K562 (cell line): ENCODE measurements around the gene PEAR1. TPM values are rescaled to one million over a fixed set of nuclear protein-coding genes. Genes with fewer than 3 reads are reported as not detected.

ENCODE experiments used
- BRCA1 ChIP-seq, 2 experiments: fragments of 450-650 bp in 1 of 2; sonication (generic) in 1 of 2; formaldehyde crosslinking in 1 of 2; IDR thresholded peaks; 2 replicates each; pipeline versions ENCODE4 v1.5.0 to v1.6.1; 2017 to 2020; ENCODE audit warnings: mild to moderate bottlenecking in 1 of 2, missing genetic modification reagents in 1 of 2
- CGGBP1 ChIP-seq: fragments of 250-450 bp; sonication (Bioruptor Pico); IDR thresholded peaks from 2 replicates; pipeline ENCODE4 v1.9.0; 2021; ENCODE audit warnings: mild to moderate bottlenecking
- CREM ChIP-seq: IDR thresholded peaks from 2 replicates; pipeline ENCODE4 v1.6.1; 2014; ENCODE audit warnings: antibody characterized with exemption, low read depth
- DDX20 ChIP-seq: fragments of 450-650 bp; IDR thresholded peaks from 2 replicates; pipeline ENCODE4 v1.6.1; 2016; ENCODE audit warnings: missing genetic modification characterization, low read depth, mild to moderate bottlenecking, missing compliant biosample characterization, moderate library complexity
- FOXP4 ChIP-seq: sonication (generic); formaldehyde crosslinking; IDR thresholded peaks from 2 replicates; pipeline ENCODE4 v1.8.0; 2022; ENCODE audit warnings: mild to moderate bottlenecking, missing genetic modification reagents, borderline replicate concordance
- HDAC6 ChIP-seq: IDR thresholded peaks from 2 replicates; pipeline ENCODE4 v1.6.1; 2012; ENCODE audit warnings: low read depth, mild to moderate bottlenecking, control low read depth, inconsistent platforms, low read length, moderate library complexity
- HNRNPH1 ChIP-seq: fragments of 200-400 bp; formaldehyde crosslinking; optimal IDR thresholded peaks from 2 replicates; pipeline ENCODE3; 2017; ENCODE audit warnings: low read depth, mild to moderate bottlenecking, low read length, moderate library complexity
- KLF1 ChIP-seq: fragments of 450-650 bp; IDR thresholded peaks from 2 replicates; pipeline ENCODE4 v1.6.1; 2016; ENCODE audit warnings: missing genetic modification characterization, missing compliant biosample characterization
- L3MBTL2 ChIP-seq: fragments of 450-650 bp; IDR thresholded peaks from 2 replicates; pipeline ENCODE4 v1.6.1; 2016; ENCODE audit warnings: mild to moderate bottlenecking, moderate library complexity
- LEF1 ChIP-seq: fragments of 450-650 bp; IDR thresholded peaks from 2 replicates; pipeline ENCODE4 v1.6.1; 2016; ENCODE audit warnings: mild to moderate bottlenecking
- MCM7 ChIP-seq, 2 experiments: fragments of 450-650 bp; IDR thresholded peaks; 2 replicates each; pipeline ENCODE4 v1.6.1; 2016 to 2018
- MLX ChIP-seq, 2 experiments: fragments of 450-650 bp in 1 of 2; sonication (generic) in 1 of 2; formaldehyde crosslinking; conservative IDR thresholded peaks; 2 replicates each; pipeline versions ENCODE4 v1.4.0 to v1.8.1; 2020 to 2022; ENCODE audit warnings: mild to moderate bottlenecking in 1 of 2, missing genetic modification reagents in 1 of 2
- NELFE ChIP-seq: IDR thresholded peaks from 2 replicates; pipeline ENCODE4 v1.6.1; 2011; ENCODE audit warnings: mild to moderate bottlenecking; ENCODE audit not compliant: insufficient read depth, insufficient read length
- NFIC ChIP-seq: fragments of 450-650 bp; IDR thresholded peaks from 2 replicates; pipeline ENCODE4 v1.6.1; 2017; ENCODE audit warnings: mild to moderate bottlenecking, inconsistent platforms
- NRF1 ChIP-seq, 2 experiments: fragments of 450-650 bp; IDR thresholded peaks in 1 of 2; conservative IDR thresholded peaks in 1 of 2; 2 replicates each; pipeline ENCODE4 v1.6.1; 2014; ENCODE audit warnings: mild to moderate bottlenecking in 2 of 2
- PHB2 ChIP-seq: fragments of 450-650 bp; IDR thresholded peaks from 2 replicates; pipeline ENCODE4 v1.6.1; 2017; ENCODE audit warnings: low read depth
- RBM14 ChIP-seq: fragments of 200-400 bp; formaldehyde crosslinking; IDR thresholded peaks from 2 replicates; pipeline ENCODE4 v1.6.1; 2018; ENCODE audit warnings: low read depth, mild to moderate bottlenecking, low read length, moderate library complexity, borderline replicate concordance; ENCODE audit not compliant: insufficient read depth
- SMAD2 ChIP-seq: fragments of 150-350 bp; IDR thresholded peaks from 2 replicates; pipeline ENCODE4 v1.6.1; 2014; ENCODE audit warnings: low read depth, mild to moderate bottlenecking, low read length
- STAG1 ChIP-seq: sonication (generic); formaldehyde crosslinking; IDR thresholded peaks from 2 replicates; pipeline ENCODE4 v1.5.0; 2020; ENCODE audit warnings: missing genetic modification reagents, borderline replicate concordance
- THRB ChIP-seq: fragments of 450-650 bp; formaldehyde crosslinking; conservative IDR thresholded peaks from 2 replicates; pipeline ENCODE4 v1.4.0; 2022; ENCODE audit warnings: mild to moderate bottlenecking, missing genetic modification characterization
- YY1 ChIP-seq, 3 experiments: IDR thresholded peaks; 2 replicates each; pipeline ENCODE4 v1.6.1; 2011; ENCODE audit warnings: low read length in 2 of 3, mild to moderate bottlenecking in 2 of 3, moderate library complexity in 2 of 3, borderline replicate concordance in 1 of 3, control low read depth in 1 of 3, low read depth in 1 of 3; ENCODE audit not compliant: insufficient read depth in 3 of 3, insufficient replicate concordance in 2 of 3, control insufficient read depth in 1 of 3, insufficient read length in 1 of 3; ENCODE audit errors: extremely low read depth in 1 of 3
- ZNF699 ChIP-seq: fragments of 250-450 bp; sonication (Bioruptor Pico); IDR thresholded peaks from 2 replicates; pipeline ENCODE4 v1.8.0; 2021; ENCODE audit warnings: mild to moderate bottlenecking, moderate library complexity; ENCODE audit not compliant: insufficient replicate concordance
- ZNF764 ChIP-seq: fragments of 250-450 bp; sonication (Bioruptor Pico); IDR thresholded peaks from 2 replicates; pipeline ENCODE4 v1.4.0; 2020; ENCODE audit warnings: low read depth, mild to moderate bottlenecking, moderate library complexity
- polyA plus RNA-seq, 8 experiments: library from polyadenylated mRNA; depleted of rRNA in 4 of 8; stranded (reverse) in 5 of 8; unstranded in 3 of 8; fragments of >200 nt; fragmentation: Nextera tagmentation in 2 of 8; fragmentation: Illumina TruSeq in 1 of 8; extraction: Ambion mirVana in 2 of 8; extraction: Trizol in 1 of 8; gene quantifications; 2 replicates each; pipeline versions ENCODE4 v1.2.1 to v1.2.3, GENCODE V29; 2011 to 2014; ENCODE audit warnings: inconsistent platforms in 1 of 8, missing spikeins in 1 of 8
- total RNA-seq, 7 experiments: library from RNA; depleted of rRNA in 6 of 7; stranded (reverse); fragments of >200 nt in 6 of 7; fragmentation: Illumina TruSeq in 2 of 7; extraction: Trizol in 2 of 7; gene quantifications; 2 replicates each; pipeline versions ENCODE4 v1.2.1 to v1.2.3, GENCODE V29; 2011 to 2021; ENCODE audit warnings: low replicate concordance in 1 of 7

The PEAR1 gene
- total and polyA plus RNA-seq, 9 of the 15 experiments (the other 6 are each of a cell fraction or from before 2014, with no cell fraction given): 0.87 to 13.9 (median 6.1) TPM

GRCh38 chr1:156912861-156913808 is 19.6 kb downstream of the PEAR1 start (continued):
- TF ChIP-seq LEF1: peak; percentile 24; the same call in 1 of the 2 replicates
- no peak for TF ChIP-seq DDX20 (tag)
- peak; percentile 66 for TF ChIP-seq L3MBTL2
- TF ChIP-seq KLF1: 0 out of 2 replicates have a peak, but pooled peaks have one; percentile 14
- no peak for TF ChIP-seq HDAC6
- no peak; a peak in 1 of 4 replicates for TF ChIP-seq NRF1 (conservative IDR thresholded peaks at IDR 0.05 in 1 of 2, IDR thresholded peaks at IDR 0.05 in 1 of 2)
- peak; percentile 34; the same call in 1 of the 2 replicates for TF ChIP-seq ZNF764 (CRISPR knock-in tag)
- TF ChIP-seq ZNF699 (CRISPR knock-in tag): no peak
- peak in 1 of 3 experiments; percentile 43 for TF ChIP-seq YY1 (IDR thresholded peaks at IDR 0.05; ENCODE audit: borderline replicate concordance in 1 of 3, control insufficient read depth in 1 of 3, extremely low read depth in 1 of 3, insufficient read depth in 3 of 3, insufficient read length in 1 of 3, insufficient replicate concordance in 2 of 3, low read depth in 1 of 3, low read length in 2 of 3)
- TF ChIP-seq MLX (CRISPR knock-in tag; conservative IDR thresholded peaks at IDR 0.05): no peak
- peak; percentile 92 for TF ChIP-seq NFIC
- TF ChIP-seq RBM14: no peak
- no peak for TF ChIP-seq PHB2
- TF ChIP-seq HNRNPH1: no peak
- TF ChIP-seq MCM7 (IDR thresholded peaks at IDR 0.05): no peak
- no peak for TF ChIP-seq FOXP4 (CRISPR knock-in tag)
- no peak for TF ChIP-seq CGGBP1 (CRISPR knock-in tag)
- no peak for TF ChIP-seq SMAD2
- no peak for TF ChIP-seq STAG1 (CRISPR knock-in tag)
- TF ChIP-seq BRCA1 (IDR thresholded peaks at IDR 0.05): no peak
- no peak for TF ChIP-seq BRCA1 (CRISPR knock-in tag; IDR thresholded peaks at IDR 0.05)
- TF ChIP-seq NELFE: no peak
- no peak for TF ChIP-seq THRB (CRISPR knock-in tag)
- TF ChIP-seq CREM: 0 out of 2 replicates have a peak, but pooled peaks have one; percentile 5
